Stimulated activated CD4-positive, alpha-beta T cell treated with anti-CD3 and anti-CD28 coated beads, TNF-alpha, amount 100 ng/mL, for 48 hours (primary cell): ENCODE data around the gene CBR1.

Experiments used
- DNase-seq, 3 donors: peaks; one replicate each; pipeline ENCODE4 v3.0.0-alpha.2; 2020; ENCODE audit warnings: low read depth in 3 of 3

CBR1 gene

DNA sequence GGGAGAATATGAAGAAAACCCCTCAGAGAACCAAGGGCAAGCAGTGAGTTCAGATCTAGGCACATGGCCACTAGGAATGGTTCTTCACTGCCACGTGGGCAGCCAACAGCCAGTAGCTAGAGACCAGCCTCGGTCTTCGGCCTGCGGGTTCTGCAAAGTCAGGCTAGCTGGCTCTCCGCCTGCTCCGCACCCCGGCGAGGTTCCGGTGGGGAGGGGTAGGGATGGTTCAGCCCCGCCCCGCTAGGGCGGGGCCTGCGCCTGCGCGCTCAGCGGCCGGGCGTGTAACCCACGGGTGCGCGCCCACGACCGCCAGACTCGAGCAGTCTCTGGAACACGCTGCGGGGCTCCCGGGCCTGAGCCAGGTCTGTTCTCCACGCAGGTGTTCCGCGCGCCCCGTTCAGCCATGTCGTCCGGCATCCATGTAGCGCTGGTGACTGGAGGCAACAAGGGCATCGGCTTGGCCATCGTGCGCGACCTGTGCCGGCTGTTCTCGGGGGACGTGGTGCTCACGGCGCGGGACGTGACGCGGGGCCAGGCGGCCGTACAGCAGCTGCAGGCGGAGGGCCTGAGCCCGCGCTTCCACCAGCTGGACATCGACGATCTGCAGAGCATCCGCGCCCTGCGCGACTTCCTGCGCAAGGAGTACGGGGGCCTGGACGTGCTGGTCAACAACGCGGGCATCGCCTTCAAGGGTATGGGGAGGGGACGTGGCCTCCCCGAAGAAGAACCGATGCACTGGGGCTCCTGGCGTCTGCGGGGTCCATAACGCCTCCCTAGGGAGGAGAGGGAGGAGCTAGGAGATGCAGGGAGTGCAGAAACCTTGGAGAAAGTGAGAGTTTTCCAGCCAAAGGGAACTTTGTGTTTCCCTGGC is at the start of gene CBR1:
Gene CBR1 (plus strand): TSS at position 312 of the 871 bp plus-strand sequence. CDS start 92 bp downstream, at position 404.
- peak; percentile 78 to 85 (median 79) for DNase-seq

GRCh38 chr21:36021251-36021837 is 48.5 kb upstream of the CBR1 start:
- no peak for DNase-seq

DNA sequence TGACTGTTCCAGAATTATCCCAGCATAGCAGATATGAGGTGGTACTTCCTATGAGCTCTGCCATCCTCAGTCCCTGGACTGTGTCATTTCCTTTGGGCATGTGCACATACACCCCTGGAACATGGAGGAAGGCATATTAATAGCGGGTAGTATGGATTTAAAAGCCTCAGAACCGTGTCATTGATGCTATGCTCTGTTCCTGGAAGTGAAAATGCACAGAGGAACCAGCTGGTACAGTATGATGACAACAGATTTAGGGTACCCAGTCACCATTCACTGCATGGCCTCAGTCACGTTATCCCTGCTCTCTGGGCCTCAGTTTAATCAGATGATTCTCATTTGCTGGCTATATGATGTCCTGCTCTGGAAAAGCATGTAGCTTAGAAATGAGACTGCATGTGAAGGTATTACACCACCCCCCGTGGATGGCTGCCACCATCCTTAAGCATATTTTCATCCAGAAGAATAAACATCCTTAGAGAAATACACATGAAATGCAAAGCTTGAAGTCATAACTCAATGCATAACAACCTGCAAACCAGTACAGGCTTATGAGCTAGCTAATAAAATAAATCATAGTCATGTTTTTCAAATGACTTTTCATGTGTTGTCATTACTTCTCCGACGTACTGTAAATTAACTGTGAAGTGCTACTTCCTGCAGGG is 47.3 kb upstream of the CBR1 start:
- DNase-seq: no peak

GRCh38 chr21:36023092-36023480 is 46.7 kb upstream of the CBR1 start:
- DNase-seq: no peak

GRCh38 chr21:36024782-36025181 is 45.0 kb upstream of the CBR1 start:
- DNase-seq: no peak

- no peak for DNase-seq
Measured at GRCh38 chr21:36027347-36027746, 42.5 kb upstream of the CBR1 start.

DNA sequence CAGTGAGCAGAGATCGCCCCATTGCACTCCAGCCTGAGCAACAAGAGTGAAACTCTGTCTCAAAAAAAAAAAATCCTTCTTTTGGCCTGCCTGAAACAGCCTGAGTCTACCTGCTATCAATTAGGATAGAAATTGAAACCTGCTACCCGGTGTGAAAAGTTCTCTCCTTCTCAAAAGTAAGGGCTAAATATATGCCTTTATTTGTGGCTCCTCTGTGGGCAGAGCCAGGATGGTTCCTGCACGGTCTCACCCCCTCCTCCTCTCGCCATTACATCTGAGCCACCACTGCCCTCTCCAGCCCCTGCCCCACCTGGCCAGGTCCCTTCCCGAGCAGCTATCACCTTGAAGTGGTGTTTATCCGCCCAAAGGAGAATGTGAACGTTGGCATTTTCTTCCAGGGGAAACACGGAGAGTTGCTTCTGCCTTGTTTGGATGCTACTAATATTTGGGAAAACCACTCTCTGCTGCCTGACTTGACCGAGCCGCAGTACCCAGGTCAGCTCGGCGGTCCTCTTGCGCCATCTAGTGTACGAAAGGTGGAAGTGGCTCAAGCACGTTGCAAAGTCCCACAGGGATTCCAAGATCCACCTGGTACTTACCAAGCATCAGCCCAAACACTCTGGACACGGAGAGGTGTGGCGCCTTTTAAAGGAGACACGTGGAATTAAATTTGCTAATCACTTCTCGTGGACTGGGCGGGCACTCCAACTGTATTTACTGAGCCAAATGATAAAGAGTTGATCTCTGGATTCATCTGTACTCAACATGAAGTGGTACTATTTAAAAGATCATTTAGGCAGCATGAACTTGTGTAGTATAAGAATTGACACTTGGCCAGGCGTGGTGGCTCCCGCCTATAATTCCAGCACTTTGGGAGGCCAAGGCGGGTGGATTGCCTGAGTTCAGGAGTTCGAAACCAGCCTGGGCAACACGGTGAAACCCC is 41.4 kb upstream of the CBR1 start:
- DNase-seq: peak; percentile 21 to 29 (median 26)

GRCh38 chr21:36029309-36029708 is 40.5 kb upstream of the CBR1 start:
- no peak for DNase-seq

DNA sequence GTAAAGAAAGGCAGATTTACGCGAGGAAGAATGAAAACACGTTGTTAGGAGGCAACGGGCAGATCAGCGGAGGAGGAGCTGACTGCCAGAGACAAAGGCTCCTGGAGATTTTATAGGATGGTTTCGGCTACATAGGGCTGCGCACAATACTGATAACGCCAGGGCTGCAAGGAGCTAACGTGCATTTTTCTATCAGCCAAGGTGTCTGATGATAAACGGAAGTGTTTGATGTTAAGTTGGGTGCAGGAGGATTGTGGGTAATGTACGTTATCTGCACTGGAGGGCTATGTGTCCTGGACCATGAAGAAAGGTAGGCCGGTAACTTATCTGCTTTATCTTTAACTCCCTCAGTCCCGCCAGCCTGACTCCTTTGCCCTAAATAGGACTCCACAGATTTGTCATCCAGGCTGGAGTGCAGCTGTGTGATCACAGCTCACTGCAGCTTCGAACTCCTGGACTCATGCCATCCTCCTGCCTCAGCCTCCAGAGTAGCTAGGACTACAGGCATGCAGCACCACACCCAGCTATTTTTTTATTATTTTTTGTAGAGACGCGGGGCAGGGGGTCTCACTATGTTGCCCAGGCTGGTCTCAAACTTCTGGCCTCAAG is 39.1 kb upstream of the CBR1 start:
- no peak for DNase-seq

DNA sequence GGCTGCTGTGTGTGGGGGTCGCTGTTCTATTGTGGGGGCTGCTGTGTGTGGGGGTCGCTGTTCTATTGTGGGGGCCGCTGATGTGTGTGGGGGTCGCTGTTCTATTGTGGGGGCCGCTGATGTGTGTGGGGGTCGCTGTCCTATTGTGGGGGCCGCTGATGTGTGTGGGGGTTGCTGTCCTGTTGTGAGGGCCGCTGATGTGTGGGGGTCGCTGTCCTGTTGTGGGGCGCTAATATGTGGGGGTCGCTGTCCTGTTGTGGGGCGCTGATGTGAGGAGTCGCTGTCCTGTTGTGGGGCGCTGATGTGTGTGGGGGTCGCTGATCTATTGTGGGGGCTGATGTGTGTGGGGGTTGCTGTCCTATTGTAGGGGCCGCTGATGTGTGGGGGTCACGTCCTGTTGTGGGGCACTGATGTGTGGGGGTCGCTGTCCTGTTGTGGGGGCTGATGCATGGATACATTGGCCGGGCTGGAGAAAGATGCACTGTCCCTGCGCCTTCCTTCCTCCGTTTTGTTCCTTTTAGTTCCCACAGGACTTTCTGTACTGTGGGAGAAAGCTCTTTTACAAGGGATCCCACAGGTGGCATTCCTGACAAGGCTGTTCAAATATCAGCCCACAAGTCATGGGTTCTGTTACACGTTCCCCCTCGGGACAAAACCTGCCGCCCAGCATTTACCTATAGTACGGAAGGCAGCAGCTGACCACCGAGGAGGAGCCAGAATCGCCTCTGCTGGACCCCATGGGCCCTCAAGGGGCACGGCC is 37.0 kb upstream of the CBR1 start:
- DNase-seq: no peak

- DNase-seq: no peak
Measured at GRCh38 chr21:36034211-36034913, 35.5 kb upstream of the CBR1 start.

DNA sequence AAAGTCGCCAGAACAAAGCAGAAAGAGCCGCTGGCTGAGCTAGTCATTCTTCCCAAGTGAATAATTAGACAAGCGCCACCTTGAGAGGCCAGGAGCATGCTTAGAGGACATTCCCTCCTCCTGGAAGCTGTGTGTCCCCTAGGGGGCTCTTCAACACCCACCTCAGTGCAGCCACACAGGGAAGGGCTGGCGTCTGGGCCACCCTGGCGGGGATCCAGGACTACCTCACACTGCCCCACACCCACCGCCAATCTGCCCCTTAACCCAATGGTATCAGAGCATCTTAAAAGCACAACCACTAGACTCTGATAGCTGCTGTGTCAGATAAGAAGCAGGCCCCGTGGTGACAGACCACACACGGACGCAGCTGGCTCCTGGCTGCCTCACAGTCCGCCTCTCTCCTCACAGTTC is 34.4 kb upstream of the CBR1 start:
- DNase-seq: no peak

DNA sequence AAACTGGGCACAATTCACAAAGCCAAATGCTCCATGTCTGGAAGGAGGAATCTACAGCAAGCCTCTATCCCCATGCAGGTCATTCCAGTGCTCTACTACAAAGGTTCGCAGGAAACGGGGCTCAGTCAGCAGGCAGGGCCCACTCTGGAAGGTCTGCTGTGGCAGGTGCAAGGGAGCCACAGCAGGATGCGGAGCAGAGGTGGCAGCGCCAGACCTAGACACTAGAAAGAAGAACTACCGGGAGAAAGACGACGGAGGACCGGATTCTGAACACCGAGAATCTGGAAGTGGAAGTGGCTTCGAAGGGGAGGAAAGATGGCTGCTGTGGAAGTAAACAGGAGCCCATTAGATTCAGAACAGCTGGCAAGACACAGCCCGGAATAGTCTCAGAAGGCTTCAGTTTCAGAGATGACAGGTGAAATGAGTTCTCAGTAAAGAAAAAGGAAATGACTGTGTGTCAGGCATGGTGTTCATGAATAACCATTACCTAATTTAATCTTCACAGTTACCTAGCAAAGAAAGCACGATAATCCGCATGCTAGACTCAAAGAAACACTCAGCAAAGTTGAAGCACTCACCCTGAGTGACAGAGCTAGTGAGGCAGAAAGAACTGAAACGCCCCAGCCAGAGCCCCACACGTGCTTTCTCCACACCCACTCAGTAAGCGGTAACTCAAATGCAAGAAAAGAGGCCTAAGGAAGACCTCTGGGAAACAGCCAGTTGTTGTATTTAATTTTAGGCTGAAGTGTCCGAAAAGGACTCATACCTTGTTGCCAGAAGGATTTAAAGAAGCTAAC is 30.9 kb upstream of the CBR1 start:
- no peak for DNase-seq

DNA sequence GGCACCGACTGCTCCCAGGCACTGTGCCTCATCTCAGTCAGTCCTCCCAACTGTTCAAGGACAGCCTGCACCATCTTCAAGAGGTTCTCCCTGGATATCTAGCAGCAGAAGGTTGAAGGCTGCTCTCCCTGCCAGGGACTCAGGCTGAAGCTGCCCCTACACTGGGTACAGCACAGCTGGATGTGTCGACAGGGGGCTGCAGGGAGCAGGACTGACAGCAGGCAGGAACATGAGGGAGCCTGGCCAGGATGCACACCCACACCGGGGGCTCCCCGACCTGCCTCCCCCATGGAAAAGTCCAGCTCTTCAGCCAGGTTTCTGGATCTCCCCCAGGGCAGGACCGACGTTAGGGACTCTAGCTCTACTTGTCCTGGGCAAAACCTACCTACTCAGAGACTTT is 30.0 kb upstream of the CBR1 start:
- DNase-seq: no peak

- DNase-seq: no peak
Measured at GRCh38 chr21:36040389-36040788, 29.4 kb upstream of the CBR1 start.

DNA sequence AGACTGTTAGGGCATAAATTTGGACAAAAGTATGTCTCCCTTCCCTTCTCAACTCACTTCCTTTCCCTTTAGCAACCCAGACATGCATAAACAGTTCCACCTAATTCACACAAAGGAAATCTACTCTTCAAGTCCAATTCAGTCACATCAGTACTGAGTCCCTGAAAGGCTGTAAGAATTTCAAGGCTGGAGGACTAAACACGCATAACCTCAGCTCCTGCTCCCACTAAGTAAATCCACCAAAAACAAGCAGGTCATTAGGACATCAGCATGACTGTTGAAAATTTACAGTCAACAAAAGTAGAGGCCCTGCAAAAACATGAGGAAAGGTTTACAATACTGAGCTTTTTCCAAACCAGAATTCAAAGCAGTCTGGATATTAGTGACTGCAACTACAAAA is 27.9 kb upstream of the CBR1 start:
- no peak for DNase-seq

- DNase-seq: no peak
Measured at GRCh38 chr21:36044056-36044455, 25.8 kb upstream of the CBR1 start.

DNA sequence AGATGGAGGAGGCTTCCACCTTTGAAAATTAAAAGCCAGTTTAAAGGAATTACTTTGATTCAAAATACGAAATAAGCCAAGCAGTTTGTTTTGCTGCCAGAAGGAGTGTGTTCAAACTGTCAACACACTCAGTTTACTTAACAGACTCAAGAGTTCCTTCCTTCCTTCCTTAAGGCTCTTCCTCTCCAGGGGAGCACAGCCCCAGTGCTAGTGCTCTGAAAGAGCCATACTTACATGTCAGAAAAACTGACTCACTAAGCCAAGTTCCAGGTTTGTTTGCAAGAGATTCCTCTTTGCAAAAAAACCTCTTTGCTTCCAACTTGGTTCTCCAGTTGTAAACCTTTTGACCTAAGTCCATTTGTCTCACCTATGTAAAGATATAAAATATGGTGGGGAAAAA is 23.8 kb upstream of the CBR1 start:
- no peak for DNase-seq

DNA sequence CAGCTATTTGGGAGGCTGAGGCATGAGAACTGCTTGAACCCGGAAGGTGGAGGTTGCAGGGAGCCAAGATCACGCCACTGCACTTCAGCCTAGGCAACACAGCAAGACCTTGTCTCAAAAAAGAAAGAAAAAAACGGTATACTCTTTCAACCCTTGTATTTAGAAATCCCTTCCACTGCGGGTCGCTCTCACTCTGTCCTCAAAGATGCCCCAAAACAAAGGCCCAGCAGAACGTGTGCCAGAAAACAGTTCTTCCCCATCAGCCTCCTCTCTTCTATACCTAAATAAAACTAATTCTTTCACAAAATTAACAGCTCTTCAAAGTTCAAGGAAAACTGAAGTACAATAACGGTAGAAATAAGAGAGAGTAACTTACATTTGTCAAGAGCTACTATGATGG is 22.7 kb upstream of the CBR1 start:
- no peak for DNase-seq
